T-helper 17 cell (primary cell): ENCODE results near the gene DSG3. TPM values are rescaled to one million over a fixed set of nuclear protein-coding genes. Genes with fewer than 3 reads are reported as not detected.
"Not testable (repeated sequence)": the region's sequence is repeated elsewhere in the genome, so short reads cannot be mapped to it uniquely, and the experiment has no call there.

Experiments
- ATAC-seq: fragments of 150-1000 bp; cut with Tn5 transposase; 2 replicates; pipeline ENCODE4 v1.10.0; 2021; ENCODE audit warnings: mild to moderate bottlenecking, moderate library complexity
- DNase-seq, 3 donors: peaks; one replicate each; pipeline versions ENCODE4 v3.0.0 to v3.0.0-alpha.2; 2020 to 2021
- H3K9me3 ChIP-seq: one replicate; pipeline ENCODE4 v1.7.0; 2013; ENCODE audit warnings: low read length, mild to moderate bottlenecking; ENCODE audit not compliant: control insufficient read depth, poor library complexity, severe bottlenecking
- H3K27ac Mint-ChIP-seq: one replicate; pipeline ENCODE4 v1.8.0; 2022; ENCODE audit warnings: mild to moderate bottlenecking, moderate library complexity, mixed read lengths
- H3K27me3 Mint-ChIP-seq: one replicate; pipeline ENCODE4 v1.8.0; 2022; ENCODE audit warnings: mixed read lengths
- H3K36me3 Mint-ChIP-seq: one replicate; pipeline ENCODE4 v1.8.0; 2022; ENCODE audit warnings: low read depth, mixed read lengths
- H3K4me1 Mint-ChIP-seq: one replicate; pipeline ENCODE4 v1.8.0; 2022; ENCODE audit warnings: mild to moderate bottlenecking, mixed read lengths
- H3K4me3 Mint-ChIP-seq: one replicate; pipeline ENCODE4 v1.8.0; 2022; ENCODE audit warnings: mild to moderate bottlenecking, moderate library complexity, mixed read lengths
- total RNA-seq, 4 donors: library from RNA in 2 of 4; stranded (reverse) in 2 of 4; gene quantifications; one replicate each; pipeline ENCODE4 v1.2.3 and lab custom pipeline; 2022 to 2026

DSG3 gene
- total RNA-seq, 2 donors from 2014 or later = not detected

GRCh38 chr18:31490387-31490786 lies 42.8 kb downstream of the DSG3 start:
- peaks cover 9% of the 10 kb centered on the region for H3K27me3 Mint-ChIP-seq
- H3K4me1 Mint-ChIP-seq = no peaks in the 10 kb centered on the region
- H3K36me3 Mint-ChIP-seq = no peaks in the 10 kb centered on the region
- ATAC-seq (no peak), DNase-seq (no peak)
- no peaks in the 10 kb centered on the region for H3K9me3 ChIP-seq
- no peak overlapping the region for H3K4me3 Mint-ChIP-seq
- no peak overlapping the region for H3K27ac Mint-ChIP-seq

- H3K27me3 Mint-ChIP-seq = peaks cover 12% of the 10 kb centered on the region
- H3K4me1 Mint-ChIP-seq = no peaks in the 10 kb centered on the region
- H3K4me3 Mint-ChIP-seq = no peak overlapping the region
- no peaks in the 10 kb centered on the region for H3K36me3 Mint-ChIP-seq
- no peaks in the 10 kb centered on the region for H3K9me3 ChIP-seq
- ATAC-seq = no peak
- no peak overlapping the region for H3K27ac Mint-ChIP-seq
- no peak for DNase-seq
These were observed 43.3 kb downstream of the DSG3 start for GRCh38 chr18:31490833-31491232.

GRCh38 chr18:31491586-31491985 lies 44.0 kb downstream of the DSG3 start:
- no peak for DNase-seq
- no peak for ATAC-seq
- peaks cover 14% of the 10 kb centered on the region for H3K27me3 Mint-ChIP-seq
- H3K36me3 Mint-ChIP-seq = no peaks in the 10 kb centered on the region
- no peaks in the 10 kb centered on the region for H3K4me1 Mint-ChIP-seq
- H3K9me3 ChIP-seq = no peaks in the 10 kb centered on the region
- no peak overlapping the region for H3K27ac Mint-ChIP-seq
- no peak overlapping the region for H3K4me3 Mint-ChIP-seq

GRCh38 chr18:31492671-31493070 lies 45.1 kb downstream of the DSG3 start:
- no peak overlapping the region for H3K27ac Mint-ChIP-seq
- no peak for DNase-seq

GRCh38 chr18:31493171-31493570 lies 45.6 kb downstream of the DSG3 start:
- DNase-seq (no peak), ATAC-seq (no peak)
- H3K4me3 Mint-ChIP-seq = no peak overlapping the region
- H3K4me1 Mint-ChIP-seq = no peaks in the 10 kb centered on the region
- no peak overlapping the region for H3K27ac Mint-ChIP-seq
- H3K36me3 Mint-ChIP-seq = no peaks in the 10 kb centered on the region
- H3K9me3 ChIP-seq = no peaks in the 10 kb centered on the region
- H3K27me3 Mint-ChIP-seq = peaks cover 22% of the 10 kb centered on the region

More at GRCh38 chr18:31492671-31493070, 45.1 kb downstream of the DSG3 start:
- no peaks in the 10 kb centered on the region for H3K9me3 ChIP-seq
- Mint-ChIP-seq H3K4me1 (no peaks in the 10 kb centered on the region), H3K36me3 (no peaks in the 10 kb centered on the region), H3K27me3 (peaks cover 22% of the 10 kb centered on the region), H3K4me3 (no peak overlapping the region)
- ATAC-seq = no peak

- Mint-ChIP-seq H3K27me3 (peaks cover 23% of the 10 kb centered on the region), H3K4me1 (peaks cover 1% of the 10 kb centered on the region), H3K4me3 (no peak overlapping the region), H3K36me3 (no peaks in the 10 kb centered on the region), H3K27ac (no peak overlapping the region)
- no peak for DNase-seq
- H3K9me3 ChIP-seq = no peaks in the 10 kb centered on the region
- no peak for ATAC-seq
These were observed 46.4 kb downstream of the DSG3 start for GRCh38 chr18:31493941-31494340.

- H3K4me3 Mint-ChIP-seq = not testable (repeated sequence)
These were observed 47.2 kb downstream of the DSG3 start for GRCh38 chr18:31494705-31495244.

GRCh38 chr18:31497404-31497835 lies 49.9 kb downstream of the DSG3 start:
- Mint-ChIP-seq H3K27me3 (peaks cover 29% of the 10 kb centered on the region), H3K4me1 (peaks cover 4% of the 10 kb centered on the region), H3K4me3 (peak overlapping the region; percentile 31), H3K27ac (no peak overlapping the region), H3K36me3 (no peaks in the 10 kb centered on the region)
- H3K9me3 ChIP-seq = no peaks in the 10 kb centered on the region
- no peak for ATAC-seq
- DNase-seq = no peak

More at GRCh38 chr18:31494705-31495244, 47.2 kb downstream of the DSG3 start:
- H3K27me3 Mint-ChIP-seq = peaks cover 29% of the 10 kb centered on the region
- not testable (repeated sequence) for DNase-seq, H3K4me1 Mint-ChIP-seq, H3K36me3 Mint-ChIP-seq, H3K27ac Mint-ChIP-seq, ATAC-seq, H3K9me3 ChIP-seq

GRCh38 chr18:31497836-31498573 lies 50.5 kb downstream of the DSG3 start, which contains the start of gene DSG2:
Gene DSG2, plus strand, starts transcription at chr18:31498177. Its CDS starts 75 bp downstream, at chr18:31498252.
- Mint-ChIP-seq H3K27ac (no peak within 1 kb of the TSS), H3K4me3 (peak within 1 kb of the TSS; percentile 68), H3K36me3 (no peaks in the 10 kb centered on the region), H3K27me3 (peaks cover 29% of the 10 kb centered on the region), H3K4me1 (peaks cover 4% of the 10 kb centered on the region)
- peak; percentile 23 for ATAC-seq
- no peaks in the 10 kb centered on the region for H3K9me3 ChIP-seq
- no peak for DNase-seq

GRCh38 chr18:31498574-31499524 lies 51.3 kb downstream of the DSG3 start:
- H3K36me3 Mint-ChIP-seq = no peaks in the 10 kb centered on the region
- H3K27me3 Mint-ChIP-seq = peaks cover 29% of the 10 kb centered on the region
- DNase-seq (no peak), ATAC-seq (no peak)
- no peak overlapping the region for H3K27ac Mint-ChIP-seq
- H3K9me3 ChIP-seq = no peaks in the 10 kb centered on the region
- peak overlapping the region; percentile 68 for H3K4me3 Mint-ChIP-seq
- peaks cover 4% of the 10 kb centered on the region for H3K4me1 Mint-ChIP-seq

- Mint-ChIP-seq H3K4me1 (peaks cover 4% of the 10 kb centered on the region), H3K27ac (no peak overlapping the region), H3K36me3 (no peaks in the 10 kb centered on the region), H3K27me3 (peaks cover 24% of the 10 kb centered on the region), H3K4me3 (no peak overlapping the region)
- H3K9me3 ChIP-seq = no peaks in the 10 kb centered on the region
- no peak for DNase-seq
- ATAC-seq = no peak
These were observed 52.6 kb downstream of the DSG3 start for GRCh38 chr18:31500051-31500688.

GRCh38 chr18:31503011-31503410 lies 55.5 kb downstream of the DSG3 start:
- H3K4me3 Mint-ChIP-seq = no peak overlapping the region

More at GRCh38 chr18:31503011-31503410, 55.5 kb downstream of the DSG3 start:
- peaks cover 4% of the 10 kb centered on the region for H3K4me1 Mint-ChIP-seq
- ATAC-seq (no peak), DNase-seq (no peak)
- H3K9me3 ChIP-seq = no peaks in the 10 kb centered on the region
- H3K36me3 Mint-ChIP-seq = no peaks in the 10 kb centered on the region
- H3K27ac Mint-ChIP-seq = no peak overlapping the region
- peaks cover 8% of the 10 kb centered on the region for H3K27me3 Mint-ChIP-seq
